HG02852 (cell line): ENCODE results near the gene C12orf43.
A peak's percentile ranks its signal among the peaks of the same experiment; 100 is the strongest.
"Not testable (repeated sequence)": the region's sequence is repeated elsewhere in the genome, so short reads cannot be mapped to it uniquely, and the experiment has no call there.

Experiments used
- ATAC-seq: cut with Tn5 transposase; IDR thresholded peaks from one replicate; pipeline ENCODE4 v1.9.1; 2021; ENCODE audit warnings: mild to moderate bottlenecking, moderate library complexity; ENCODE audit not compliant: unreplicated experiment

Gene C12orf43

GRCh38 chr12:121015825-121016766, at the start of gene C12orf43:
C12orf43 (minus strand) TSS chr12:121016487; CDS start chr12:121016474, 13 bp downstream.
- ATAC-seq = peak; percentile 98

- no peak for ATAC-seq
Observed at GRCh38 chr12:121065345-121065744, 49.1 kb upstream of the C12orf43 start.

- ATAC-seq = not testable (repeated sequence)
Observed at GRCh38 chr12:121064586-121064985, 48.3 kb upstream of the C12orf43 start.

DNA sequence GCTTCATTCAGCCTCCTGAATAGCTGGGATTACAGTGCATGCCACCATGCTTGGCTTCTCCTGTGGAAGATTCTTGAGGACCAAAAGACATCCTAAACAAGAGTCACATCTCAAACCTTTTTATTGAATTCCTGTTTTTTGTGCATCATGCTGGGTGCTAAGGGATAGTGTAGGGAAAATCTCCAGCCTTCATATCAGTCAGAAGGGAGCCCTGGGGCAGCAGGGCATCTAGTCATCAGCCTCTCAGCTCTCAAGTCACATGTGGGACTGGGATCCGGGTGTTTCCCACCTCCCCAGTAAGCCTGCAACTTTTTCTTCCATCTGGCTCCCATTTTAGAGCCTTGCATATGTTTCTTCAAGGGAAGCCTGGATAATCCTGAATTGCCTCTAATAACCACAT, 47.8 kb upstream of the C12orf43 start:
- ATAC-seq = no peak

GRCh38 chr12:121062391-121063045, 46.2 kb upstream of the C12orf43 start:
- no peak for ATAC-seq

DNA sequence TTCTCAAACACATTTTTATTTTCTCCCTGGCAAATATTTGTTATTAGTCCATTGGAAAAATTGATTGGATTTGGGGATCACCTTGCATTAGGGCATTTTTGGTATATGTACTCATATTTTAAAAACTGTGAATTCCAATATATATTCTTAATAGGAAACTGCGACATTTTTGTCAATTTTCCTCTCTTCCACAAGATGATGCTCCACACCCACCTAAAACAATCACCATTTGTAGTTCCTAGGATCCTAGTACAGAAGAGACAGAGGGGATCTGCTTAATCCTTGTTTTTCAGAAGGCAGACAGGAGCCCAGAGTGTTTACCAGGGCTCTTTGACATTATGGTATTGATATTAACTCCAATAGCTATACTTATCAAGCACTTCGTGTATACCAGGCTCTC, 45.5 kb upstream of the C12orf43 start:
- no peak for ATAC-seq

DNA sequence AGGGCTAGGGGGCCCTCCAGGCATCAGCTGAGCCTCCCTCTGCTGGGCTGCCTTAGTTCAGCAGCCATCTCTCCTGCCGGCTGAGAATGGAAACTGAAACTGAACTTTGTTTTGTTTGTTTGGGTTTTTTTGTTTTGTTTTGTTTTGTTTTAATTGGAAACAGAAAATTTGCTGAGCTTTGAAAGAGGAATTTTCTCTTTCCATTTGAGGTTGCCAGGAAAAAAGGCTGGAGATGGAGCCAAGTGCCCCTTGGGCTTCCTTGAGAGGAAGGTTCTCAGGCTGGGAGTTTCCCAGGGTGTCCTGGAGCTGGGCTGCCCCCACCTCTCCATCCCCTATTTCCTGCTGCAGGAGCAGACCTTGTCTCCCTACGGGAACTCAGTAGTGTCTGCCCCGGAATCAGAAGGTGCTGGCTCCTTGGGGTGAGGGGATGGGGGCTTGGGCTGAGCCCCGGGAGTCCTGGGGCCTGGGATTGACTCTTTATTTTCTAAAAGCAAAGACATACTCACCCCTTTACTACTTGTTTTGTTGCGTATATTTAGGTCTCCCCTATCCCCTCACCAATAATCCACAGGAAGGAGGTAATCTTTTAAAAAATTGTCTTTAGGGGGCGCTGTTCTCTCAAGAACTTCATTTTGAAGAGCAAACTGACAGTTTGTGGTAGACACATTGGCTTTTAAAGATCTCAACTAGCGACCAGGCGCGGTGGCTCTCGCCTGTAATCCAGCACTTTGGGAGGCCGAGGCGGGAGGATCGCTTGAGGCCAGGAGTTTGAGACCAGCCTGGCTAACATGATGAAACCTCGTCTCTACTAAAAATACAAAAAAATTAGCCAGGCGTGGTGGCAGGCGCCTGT, 44.1 kb upstream of the C12orf43 start:
- ATAC-seq = peak; percentile 85

- peak; percentile 24 for ATAC-seq
Observed at GRCh38 chr12:121059031-121059898, 43.0 kb upstream of the C12orf43 start.

- ATAC-seq = no peak
Observed at GRCh38 chr12:121057794-121058193, 41.5 kb upstream of the C12orf43 start.

DNA sequence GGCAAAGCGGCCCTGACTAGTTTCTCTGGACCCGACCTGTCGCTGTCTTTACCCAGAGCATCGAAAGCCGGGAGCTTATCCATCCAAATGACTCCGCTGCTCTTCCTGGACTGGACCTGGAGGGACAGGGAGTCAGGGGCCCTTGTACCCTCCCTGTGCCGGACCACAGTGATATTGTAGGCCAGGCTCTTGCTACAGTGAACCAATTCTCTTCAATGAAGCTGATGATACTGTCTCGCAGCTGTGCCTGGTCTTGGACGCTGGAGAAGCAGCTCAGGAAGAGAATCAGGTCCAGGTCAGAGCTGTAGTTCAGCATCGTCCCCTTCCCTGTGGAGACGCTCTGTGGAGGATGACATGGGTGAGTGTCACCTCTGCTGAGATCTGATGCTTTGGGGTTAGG, 37.4 kb upstream of the C12orf43 start:
- no peak for ATAC-seq

GRCh38 chr12:121050725-121051124, 34.4 kb upstream of the C12orf43 start:
- no peak for ATAC-seq

GRCh38 chr12:121048442-121048841, 32.2 kb upstream of the C12orf43 start:
- no peak for ATAC-seq

DNA sequence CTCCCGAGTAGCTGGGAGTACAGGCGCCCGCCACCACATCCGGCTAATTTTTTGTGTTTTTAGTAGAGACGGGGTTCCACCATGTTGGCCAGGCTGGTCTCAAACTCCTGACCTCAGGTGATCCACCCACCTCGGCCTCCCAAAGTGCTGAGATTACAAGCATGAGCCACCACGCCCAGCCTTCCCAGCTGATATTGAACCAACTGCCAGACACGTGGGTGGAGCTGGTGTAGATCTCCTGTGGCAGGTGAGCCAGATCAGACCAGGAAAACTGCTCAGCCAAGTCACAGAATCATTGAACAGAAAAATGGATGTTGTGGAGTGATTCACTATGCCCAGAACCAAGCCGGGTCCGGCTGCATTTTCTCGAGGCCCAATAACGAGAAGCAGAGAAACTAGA, 31.1 kb upstream of the C12orf43 start:
- not testable (repeated sequence) for ATAC-seq

DNA sequence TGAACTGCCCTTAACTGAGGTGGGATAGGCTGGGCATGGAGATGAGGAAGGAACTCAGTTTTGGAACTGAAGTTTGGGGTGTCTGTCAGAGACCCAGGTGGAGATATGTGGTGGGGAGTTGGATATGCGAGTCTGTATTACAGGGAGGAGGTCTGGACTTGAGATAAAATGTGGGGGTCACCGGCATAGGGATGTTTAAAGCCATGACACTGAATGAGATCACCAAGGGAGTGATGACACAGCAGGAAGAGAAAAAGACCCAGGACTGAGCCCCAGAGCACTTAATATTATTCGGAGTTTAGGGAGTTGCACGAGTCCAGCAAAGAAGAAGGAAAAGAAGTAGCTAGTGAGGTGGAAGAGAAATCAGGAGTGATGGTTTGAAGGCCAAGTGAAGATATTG, 26.8 kb upstream of the C12orf43 start:
- no peak for ATAC-seq

DNA sequence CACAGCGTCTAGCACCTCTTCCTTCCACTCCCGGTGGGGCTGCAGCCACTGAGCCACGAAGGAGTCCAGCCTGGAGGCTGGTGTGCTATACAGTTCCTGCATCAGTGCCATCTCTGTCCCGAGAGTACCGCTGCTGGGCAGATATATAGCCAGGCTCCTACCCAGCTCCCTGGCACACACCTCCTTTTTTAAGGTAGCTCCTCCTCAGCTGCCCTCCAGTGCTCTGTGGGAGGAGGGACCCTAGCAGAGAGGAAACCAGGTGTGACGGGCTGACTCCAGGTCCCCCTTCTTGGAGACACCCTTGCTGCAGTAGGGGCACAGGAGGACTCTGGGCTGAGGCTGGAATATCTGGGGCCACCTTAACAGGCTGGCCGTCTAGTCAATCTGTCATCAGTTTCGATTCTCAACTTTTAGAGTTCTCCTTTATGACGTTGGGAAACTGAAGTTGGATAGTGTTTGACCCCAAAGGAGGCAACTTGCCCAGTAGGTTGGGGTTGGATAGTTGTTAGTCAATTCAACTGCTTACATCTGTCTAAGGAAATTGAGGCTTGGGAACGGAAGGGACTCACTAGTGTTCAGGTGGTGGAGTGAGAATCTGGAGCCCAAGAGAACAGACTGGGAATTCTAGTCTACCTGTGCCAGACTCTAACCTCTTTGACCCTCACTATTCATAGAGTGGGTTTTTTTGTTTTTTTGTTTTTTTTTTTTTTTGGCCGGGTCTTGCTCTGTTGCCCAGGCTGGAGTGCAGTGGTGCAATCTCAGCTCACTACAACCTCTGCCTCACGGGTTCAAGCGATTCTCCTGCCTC, 22.8 kb upstream of the C12orf43 start, which contains the start of gene OASL:
TSS of gene OASL (minus strand) at position 386 of the 808 bp plus-strand sequence. CDS start at position 111, 275 bp downstream.
- peak; percentile 61 for ATAC-seq

DNA sequence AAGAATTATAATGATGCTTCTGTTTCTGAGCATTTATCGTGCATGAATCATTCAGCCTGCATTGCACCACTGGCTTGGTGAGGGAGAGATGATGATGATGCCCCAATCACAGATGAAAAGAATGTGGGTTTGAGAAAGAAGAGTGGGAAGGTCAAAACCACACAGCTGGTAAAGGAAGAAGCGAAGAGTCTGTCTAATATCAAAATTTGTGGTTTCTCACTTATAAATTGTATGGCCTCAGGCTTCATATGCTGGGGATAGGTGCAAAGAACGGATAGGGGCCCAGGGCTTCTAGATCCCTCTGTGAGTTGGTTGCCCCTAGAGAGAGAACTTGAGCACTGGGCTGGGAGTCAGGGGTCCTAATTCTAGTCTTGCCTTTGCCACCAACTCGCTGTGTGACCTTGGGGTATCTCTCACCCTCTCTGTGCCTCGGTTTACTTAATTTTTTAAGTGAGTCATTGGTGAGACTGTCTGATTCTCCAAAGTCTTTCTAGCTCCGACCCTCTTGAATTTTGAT, 20.6 kb upstream of the C12orf43 start:
- no peak for ATAC-seq

DNA sequence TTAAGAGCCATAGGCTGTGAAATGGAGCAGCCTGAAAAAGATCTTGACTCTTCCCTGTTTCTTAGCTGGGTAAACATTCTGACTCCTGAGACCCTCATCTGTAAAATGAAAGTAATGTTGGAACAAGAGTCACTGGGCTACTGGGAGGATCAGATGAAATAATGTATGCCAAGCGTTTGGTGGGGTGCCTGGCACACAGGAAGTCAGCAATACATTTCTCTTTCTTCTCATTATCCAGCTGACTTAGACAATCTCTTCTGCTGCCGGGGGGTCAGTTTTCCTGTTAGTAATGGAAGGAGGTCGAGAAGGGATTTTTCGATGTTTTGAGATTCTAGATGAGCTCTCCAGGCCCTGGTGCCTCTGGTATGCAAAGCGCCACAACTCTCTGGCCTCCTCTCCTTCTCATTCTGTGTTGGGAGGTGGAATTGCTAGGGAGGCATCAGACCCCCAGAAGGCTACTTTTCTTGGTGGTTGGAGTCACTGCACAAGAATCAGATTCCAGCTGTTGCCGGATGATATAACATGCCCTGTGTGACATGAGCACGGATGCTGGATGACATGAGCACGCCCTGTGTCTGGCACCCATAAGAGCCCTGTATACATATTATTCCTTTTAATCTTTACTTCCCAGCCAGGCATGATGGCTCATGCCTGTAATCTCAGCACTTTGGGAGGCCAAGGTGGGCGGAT, 18.5 kb upstream of the C12orf43 start:
- ATAC-seq = no peak

- ATAC-seq = no peak
Observed at GRCh38 chr12:121033625-121034349, 17.5 kb upstream of the C12orf43 start.
